Esophagus squamous epithelium (tissue), 5 donors: ENCODE data around the gene ILRUN. TPM values are rescaled to one million over a fixed set of nuclear protein-coding genes. Genes with fewer than 3 reads are reported as not detected.
"Not testable (repeated sequence)": the region's sequence is repeated elsewhere in the genome, so short reads cannot be mapped to it uniquely, and the experiment has no call there.

Experiments used
- DNase-seq: peaks from one replicate; lab custom pipeline; 2025; lab: John Stamatoyannopoulos, UW
- H3K27ac ChIP-seq, 4 donors: fragments of 200-600 bp; sonication (generic); one replicate each; pipeline ENCODE4 v1.5.1; 2016 to 2019; ENCODE audit warnings: mild to moderate bottlenecking in 1 of 4
- H3K27me3 ChIP-seq, 4 donors: fragments of 200-600 bp; sonication (generic); 1 replicate in 3 of 4; 2 replicates in 1 of 4; pipeline versions ENCODE4 v1.5.1 to v1.6.0; 2017 to 2021; ENCODE audit warnings: antibody characterized with exemption in 1 of 4
- H3K36me3 ChIP-seq, 3 donors: fragments of 200-600 bp; sonication (generic); one replicate each; pipeline ENCODE4 v1.5.1; 2016 to 2019
- H3K4me1 ChIP-seq, 3 donors: fragments of 200-600 bp; sonication (generic); one replicate each; pipeline ENCODE4 v1.5.1; 2017 to 2019
- H3K4me3 ChIP-seq, 4 donors: fragments of 200-600 bp; sonication (generic); 1 replicate in 3 of 4; 2 replicates in 1 of 4; pipeline ENCODE4 v1.5.1; 2016 to 2019; ENCODE audit warnings: mild to moderate bottlenecking in 2 of 4, moderate library complexity in 1 of 4
- H3K9me3 ChIP-seq, 3 donors: fragments of 200-600 bp; sonication (generic); one replicate each; pipeline ENCODE4 v1.5.1; 2016 to 2019
- POLR2A ChIP-seq, 4 donors: fragments of 450-650 bp; IDR thresholded peaks; one replicate each; pipeline ENCODE4 v1.6.1; 2017; ENCODE audit warnings: antibody characterized with exemption in 4 of 4, mild to moderate bottlenecking in 4 of 4, moderate library complexity in 3 of 4
- WGBS, 2 donors: methylation state at CpG; one replicate each; pipeline ENCODE4 v1.1.5; 2018; 5-methylcytosine and 5-hydroxymethylcytosine counted together
- intact Hi-C: fragments of 100-400 bp; cut with DNase I; formaldehyde crosslinking; loops from one replicate; pipeline ENCODE4 v1.15.0; 2022
- total RNA-seq, 4 donors: library from RNA; depleted of rRNA; stranded (reverse); fragments of >200 nt; gene quantifications; one replicate each; pipeline ENCODE4 v1.1.0, GENCODE V29; 2016
- TF ChIP-seq, protein P1 (sequence below), 6 experiments: fragments of 450-650 bp in 4 of 6; fragments of 200-600 bp in 2 of 6; sonication (generic) in 2 of 6; IDR thresholded peaks; one replicate each; pipeline ENCODE4 v1.5.1; 2016 to 2019; ENCODE audit warnings: antibody characterized with exemption in 6 of 6, mild to moderate bottlenecking in 4 of 6, moderate library complexity in 4 of 6
- donor health status: DM: yes; HTN: yes; CAD: no.

Gene ILRUN
- total RNA-seq, 4 donors from 2014 or later = 43.8 to 52.8 (median 50.0) TPM

DNA sequence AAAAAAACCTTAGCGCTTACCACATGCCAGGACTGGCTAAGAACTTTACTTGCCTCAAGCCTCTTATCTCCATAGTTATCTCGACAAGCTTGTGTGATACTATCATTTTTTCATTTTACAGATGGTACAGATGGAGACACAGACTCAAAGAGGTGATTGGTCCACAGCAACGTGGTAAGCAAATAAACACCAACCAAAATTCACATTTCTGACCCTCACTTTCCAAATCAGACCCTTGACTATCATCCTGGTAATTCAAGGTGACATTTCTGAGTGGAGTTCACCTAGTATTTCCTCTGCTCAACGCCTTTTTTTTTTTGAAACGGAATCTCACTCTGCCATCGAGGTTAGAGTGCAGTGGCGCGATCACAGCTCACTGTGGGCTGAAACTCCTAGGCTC, 25.9 kb upstream of the ILRUN start:
- Histone ChIP-seq H3K27me3 (no peaks in the 10 kb centered on the region), H3K4me1 (peaks cover 0 to 19% (median 0%) of the 10 kb centered on the region in 3 donors), H3K4me3 (no peak overlapping the region), H3K9me3 (no peaks in the 10 kb centered on the region), H3K27ac (no peak overlapping the region), H3K36me3 (no peaks in the 10 kb centered on the region)
- no peak for DNase-seq
- WGBS, 2 donors = 87 to 90% methylated on average over 8 of the region's 8 CpGs
- TF ChIP-seq POLR2A (IDR thresholded peaks at IDR 0.05) = no peak
- TF ChIP-seq, protein P1, sequence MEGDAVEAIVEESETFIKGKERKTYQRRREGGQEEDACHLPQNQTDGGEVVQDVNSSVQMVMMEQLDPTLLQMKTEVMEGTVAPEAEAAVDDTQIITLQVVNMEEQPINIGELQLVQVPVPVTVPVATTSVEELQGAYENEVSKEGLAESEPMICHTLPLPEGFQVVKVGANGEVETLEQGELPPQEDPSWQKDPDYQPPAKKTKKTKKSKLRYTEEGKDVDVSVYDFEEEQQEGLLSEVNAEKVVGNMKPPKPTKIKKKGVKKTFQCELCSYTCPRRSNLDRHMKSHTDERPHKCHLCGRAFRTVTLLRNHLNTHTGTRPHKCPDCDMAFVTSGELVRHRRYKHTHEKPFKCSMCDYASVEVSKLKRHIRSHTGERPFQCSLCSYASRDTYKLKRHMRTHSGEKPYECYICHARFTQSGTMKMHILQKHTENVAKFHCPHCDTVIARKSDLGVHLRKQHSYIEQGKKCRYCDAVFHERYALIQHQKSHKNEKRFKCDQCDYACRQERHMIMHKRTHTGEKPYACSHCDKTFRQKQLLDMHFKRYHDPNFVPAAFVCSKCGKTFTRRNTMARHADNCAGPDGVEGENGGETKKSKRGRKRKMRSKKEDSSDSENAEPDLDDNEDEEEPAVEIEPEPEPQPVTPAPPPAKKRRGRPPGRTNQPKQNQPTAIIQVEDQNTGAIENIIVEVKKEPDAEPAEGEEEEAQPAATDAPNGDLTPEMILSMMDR (IDR thresholded peaks at IDR 0.05) = no peak
- intact Hi-C loops = no loop called here

GRCh38 chr6:34720160-34720559, 23.6 kb upstream of the ILRUN start:
- intact Hi-C loops = not testable (repeated sequence)
- H3K27ac ChIP-seq = peak overlapping the region in 2 of 4 donors; percentile 42 to 50
- 42 to 47% methylated on average over 5 to 6 of the region's 6 CpGs for WGBS, 2 donors

DNA sequence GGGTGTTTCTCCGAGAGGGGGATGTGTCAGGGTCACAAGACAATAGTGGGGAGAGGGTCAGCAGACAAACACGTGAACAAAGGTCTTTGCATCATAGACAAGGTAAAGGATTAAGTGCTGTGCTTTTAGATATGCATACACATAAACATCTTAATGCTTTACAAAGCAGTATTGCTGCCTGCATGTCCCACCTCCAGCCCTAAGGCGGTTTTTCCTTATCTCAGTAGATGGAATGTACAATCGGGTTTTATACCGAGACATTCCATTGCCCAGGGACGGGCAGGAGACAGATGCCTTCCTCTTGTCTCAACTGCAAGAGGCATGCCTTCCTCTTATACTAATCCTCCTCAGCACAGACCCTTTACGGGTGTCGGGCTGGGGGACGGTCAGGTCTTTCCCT, 23.1 kb upstream of the ILRUN start:
- WGBS, 2 donors = 24 to 26% methylated on average over 5 of the region's 9 CpGs
- DNase-seq, H3K9me3 ChIP-seq, intact Hi-C loops, H3K27me3 ChIP-seq, H3K4me3 ChIP-seq, H3K36me3 ChIP-seq: not testable (repeated sequence)
- H3K27ac ChIP-seq = peak overlapping the region in 1 of 4 donors; percentile 50
- peaks cover 0 to 19% (median 0%) of the 10 kb centered on the region in 3 donors for H3K4me1 ChIP-seq

More at GRCh38 chr6:34720160-34720559, 23.6 kb upstream of the ILRUN start:
- not testable (repeated sequence) for H3K27me3 ChIP-seq, DNase-seq, H3K4me3 ChIP-seq, H3K9me3 ChIP-seq, H3K36me3 ChIP-seq
- peaks cover 0 to 19% (median 0%) of the 10 kb centered on the region in 3 donors for H3K4me1 ChIP-seq

GRCh38 chr6:34718976-34719375, 22.4 kb upstream of the ILRUN start:
- 43 to 60% methylated on average over 4 of the region's 4 CpGs for WGBS, 2 donors
- H3K4me1 ChIP-seq = peaks cover 0 to 19% (median 0%) of the 10 kb centered on the region in 3 donors
- no peak for DNase-seq
- H3K27me3 ChIP-seq = no peaks in the 10 kb centered on the region
- no peak for TF ChIP-seq POLR2A (IDR thresholded peaks at IDR 0.05)
- TF ChIP-seq, protein P1 (IDR thresholded peaks at IDR 0.05) = no peak
- H3K36me3 ChIP-seq = no peaks in the 10 kb centered on the region
- H3K27ac ChIP-seq = no peak overlapping the region
- no peak overlapping the region for H3K4me3 ChIP-seq
- no peaks in the 10 kb centered on the region for H3K9me3 ChIP-seq
- intact Hi-C loops = no loop called here

- Histone ChIP-seq H3K27me3 (no peaks in the 10 kb centered on the region), H3K4me3 (no peak overlapping the region), H3K27ac (no peak overlapping the region), H3K9me3 (no peaks in the 10 kb centered on the region), H3K36me3 (no peaks in the 10 kb centered on the region), H3K4me1 (peaks cover 0 to 14% (median 0%) of the 10 kb centered on the region in 3 donors)
- TF ChIP-seq, protein P1 (IDR thresholded peaks at IDR 0.05) = no peak
- TF ChIP-seq POLR2A (IDR thresholded peaks at IDR 0.05) = no peak
- 42 to 64% methylated on average over 2 of the region's 2 CpGs for WGBS, 2 donors
- intact Hi-C loops = no loop called here
- DNase-seq = no peak
These were observed 20.9 kb upstream of the ILRUN start for GRCh38 chr6:34717466-34717865.

GRCh38 chr6:34714663-34715062, 18.1 kb upstream of the ILRUN start:
- Histone ChIP-seq H3K4me1 (peaks cover 0 to 13% (median 0%) of the 10 kb centered on the region in 3 donors), H3K9me3 (no peaks in the 10 kb centered on the region), H3K4me3 (no peak overlapping the region), H3K27me3 (no peaks in the 10 kb centered on the region), H3K36me3 (no peaks in the 10 kb centered on the region), H3K27ac (no peak overlapping the region)
- no peak for DNase-seq
- intact Hi-C loops = no loop called here
- TF ChIP-seq, protein P1 (IDR thresholded peaks at IDR 0.05) = no peak
- no peak for TF ChIP-seq POLR2A (IDR thresholded peaks at IDR 0.05)
- 66 to 71% methylated on average over 4 of the region's 4 CpGs for WGBS, 2 donors

GRCh38 chr6:34712881-34713280, 16.3 kb upstream of the ILRUN start:
- H3K27me3 ChIP-seq, H3K9me3 ChIP-seq, intact Hi-C loops, H3K27ac ChIP-seq, H3K4me3 ChIP-seq, DNase-seq, H3K36me3 ChIP-seq: not testable (repeated sequence)
- peaks cover 0 to 15% (median 3%) of the 10 kb centered on the region in 3 donors for H3K4me1 ChIP-seq
- 80 to 88% methylated on average over 7 of the region's 7 CpGs for WGBS, 2 donors
